Measurements from ENCODE around the gene STAB2.

- TF ChIP-seq, protein P1, sequence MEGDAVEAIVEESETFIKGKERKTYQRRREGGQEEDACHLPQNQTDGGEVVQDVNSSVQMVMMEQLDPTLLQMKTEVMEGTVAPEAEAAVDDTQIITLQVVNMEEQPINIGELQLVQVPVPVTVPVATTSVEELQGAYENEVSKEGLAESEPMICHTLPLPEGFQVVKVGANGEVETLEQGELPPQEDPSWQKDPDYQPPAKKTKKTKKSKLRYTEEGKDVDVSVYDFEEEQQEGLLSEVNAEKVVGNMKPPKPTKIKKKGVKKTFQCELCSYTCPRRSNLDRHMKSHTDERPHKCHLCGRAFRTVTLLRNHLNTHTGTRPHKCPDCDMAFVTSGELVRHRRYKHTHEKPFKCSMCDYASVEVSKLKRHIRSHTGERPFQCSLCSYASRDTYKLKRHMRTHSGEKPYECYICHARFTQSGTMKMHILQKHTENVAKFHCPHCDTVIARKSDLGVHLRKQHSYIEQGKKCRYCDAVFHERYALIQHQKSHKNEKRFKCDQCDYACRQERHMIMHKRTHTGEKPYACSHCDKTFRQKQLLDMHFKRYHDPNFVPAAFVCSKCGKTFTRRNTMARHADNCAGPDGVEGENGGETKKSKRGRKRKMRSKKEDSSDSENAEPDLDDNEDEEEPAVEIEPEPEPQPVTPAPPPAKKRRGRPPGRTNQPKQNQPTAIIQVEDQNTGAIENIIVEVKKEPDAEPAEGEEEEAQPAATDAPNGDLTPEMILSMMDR (IDR thresholded peaks at IDR 0.05) = no peak
- TF ChIP-seq POLR2A (IDR thresholded peaks at IDR 0.05) = no peak
Observed at GRCh38 chr12:103807561-103808238, 220.6 kb downstream of the STAB2 start.

Measured in right lobe of liver (tissue), 4 donors.